Smooth muscle cell (in vitro differentiated cells): Measurements from ENCODE around the gene LRAT. TPM values are rescaled to one million over a fixed set of nuclear protein-coding genes. Genes with fewer than 3 reads are reported as not detected.
A peak's percentile ranks its signal among the peaks of the same experiment; 100 is the strongest.

Source experiments
- DNase-seq: peaks from one replicate; lab custom pipeline; 2025; ENCODE audit not compliant: unreplicated experiment; lab: John Stamatoyannopoulos, UW
- H2AFZ ChIP-seq: fragments of 200-600 bp; sonication (generic); 2 replicates; pipeline ENCODE4 v1.6.0; 2016; ENCODE audit warnings: antibody characterized with exemption, low read depth, mild to moderate bottlenecking
- H3F3A ChIP-seq: fragments of 200-600 bp; sonication (generic); 2 replicates; pipeline ENCODE4 v1.6.0; 2017; ENCODE audit warnings: antibody characterized with exemption, low read depth
- H3K27ac ChIP-seq: fragments of 200-600 bp; sonication (generic); 2 replicates; pipeline ENCODE4 v1.5.1; 2016; ENCODE audit warnings: low read depth, mild to moderate bottlenecking
- H3K27me3 ChIP-seq: fragments of 200-600 bp; sonication (generic); 2 replicates; pipeline ENCODE4 v1.6.1; 2016; ENCODE audit warnings: low read depth, mild to moderate bottlenecking
- H3K36me3 ChIP-seq: fragments of 200-600 bp; sonication (generic); 2 replicates; pipeline ENCODE4 v1.5.1; 2016; ENCODE audit warnings: low read depth
- H3K4me1 ChIP-seq: fragments of 200-600 bp; sonication (generic); 2 replicates; pipeline ENCODE4 v1.5.1; 2016; ENCODE audit warnings: low read depth
- H3K4me2 ChIP-seq: fragments of 200-600 bp; sonication (generic); 2 replicates; pipeline ENCODE4 v1.6.0; 2016; ENCODE audit warnings: mild to moderate bottlenecking
- H3K4me3 ChIP-seq: fragments of 200-600 bp; sonication (generic); 2 replicates; pipeline ENCODE4 v1.5.1; 2016; ENCODE audit warnings: mild to moderate bottlenecking
- H3K79me2 ChIP-seq: fragments of 200-600 bp; sonication (generic); 2 replicates; pipeline ENCODE4 v1.6.0; 2016; ENCODE audit warnings: low read depth, mild to moderate bottlenecking
- H3K9ac ChIP-seq: fragments of 200-600 bp; sonication (generic); 2 replicates; pipeline ENCODE4 v1.6.0; 2016; ENCODE audit warnings: low read depth
- H3K9me3 ChIP-seq: fragments of 200-600 bp; sonication (generic); replicated peaks from 2 replicates; pipeline ENCODE4 v1.5.1; 2016; ENCODE audit warnings: low read depth
- H4K20me1 ChIP-seq: fragments of 200-600 bp; sonication (generic); 2 replicates; pipeline ENCODE4 v1.6.0; 2016; ENCODE audit warnings: low read depth
- WGBS: methylation state at CpG from one replicate; pipeline ENCODE4 v1.1.7; 2016; ENCODE audit warnings: low lambda C conversion rate; 5-methylcytosine and 5-hydroxymethylcytosine counted together
- polyA plus RNA-seq: library from polyadenylated mRNA; unstranded; fragments of >200 nt; fragmentation: Nextera tagmentation; extraction: Ambion mirVana; gene quantifications from 2 replicates; pipeline ENCODE4 v1.2.1, GENCODE V29; 2016
- total RNA-seq: library from RNA; depleted of rRNA; stranded (reverse); fragments of >200 nt; gene quantifications from 2 replicates; pipeline ENCODE4 v1.2.3, GENCODE V29; 2014
- TF ChIP-seq, protein P1 (sequence below): fragments of 200-600 bp; sonication (generic); IDR thresholded peaks from 2 replicates; pipeline ENCODE4 v1.5.1; 2017; ENCODE audit warnings: borderline replicate concordance, mild to moderate bottlenecking, antibody characterized with exemption; ENCODE audit not compliant: insufficient read depth, poor library complexity, severe bottlenecking

LRAT gene
- total and polyA plus RNA-seq, 2 experiments from 2014 or later = 0.93 to 2.9 TPM

DNA sequence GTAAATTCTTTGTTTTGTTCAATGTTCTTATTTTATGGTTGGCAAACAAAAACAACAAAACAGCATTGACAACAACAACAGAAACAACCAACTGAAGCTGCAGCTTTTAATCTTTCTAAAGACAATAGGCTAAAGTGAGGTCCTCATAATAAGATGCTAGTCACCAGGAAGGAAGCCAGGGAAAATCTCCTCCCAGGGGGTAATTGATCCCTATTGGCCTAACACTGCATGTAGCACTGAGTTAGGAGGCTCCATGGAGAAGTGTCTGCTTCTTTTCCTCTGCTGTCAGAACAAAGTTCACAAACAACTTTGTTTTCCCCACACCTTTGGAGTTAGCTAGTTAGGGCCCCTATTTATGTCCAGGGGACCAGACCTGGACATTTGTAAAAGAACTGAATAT lies 4.7 kb upstream of the LRAT start:
- H4K20me1 ChIP-seq = no peaks in the 10 kb centered on the region
- H3K9me3 ChIP-seq = no peaks in the 10 kb centered on the region
- H3K4me2 ChIP-seq = no peak overlapping the region
- H3K36me3 ChIP-seq = no peaks in the 10 kb centered on the region
- no peak overlapping the region for H3K4me3 ChIP-seq
- DNase-seq = no peak
- no peak overlapping the region for H3K27ac ChIP-seq
- no peak overlapping the region for H2AFZ ChIP-seq
- peaks cover 56% of the 10 kb centered on the region for H3K27me3 ChIP-seq
- no peak overlapping the region for H3K9ac ChIP-seq
- H3K79me2 ChIP-seq = no peaks in the 10 kb centered on the region
- H3F3A ChIP-seq = no peaks in the 10 kb centered on the region
- TF ChIP-seq, protein P1, sequence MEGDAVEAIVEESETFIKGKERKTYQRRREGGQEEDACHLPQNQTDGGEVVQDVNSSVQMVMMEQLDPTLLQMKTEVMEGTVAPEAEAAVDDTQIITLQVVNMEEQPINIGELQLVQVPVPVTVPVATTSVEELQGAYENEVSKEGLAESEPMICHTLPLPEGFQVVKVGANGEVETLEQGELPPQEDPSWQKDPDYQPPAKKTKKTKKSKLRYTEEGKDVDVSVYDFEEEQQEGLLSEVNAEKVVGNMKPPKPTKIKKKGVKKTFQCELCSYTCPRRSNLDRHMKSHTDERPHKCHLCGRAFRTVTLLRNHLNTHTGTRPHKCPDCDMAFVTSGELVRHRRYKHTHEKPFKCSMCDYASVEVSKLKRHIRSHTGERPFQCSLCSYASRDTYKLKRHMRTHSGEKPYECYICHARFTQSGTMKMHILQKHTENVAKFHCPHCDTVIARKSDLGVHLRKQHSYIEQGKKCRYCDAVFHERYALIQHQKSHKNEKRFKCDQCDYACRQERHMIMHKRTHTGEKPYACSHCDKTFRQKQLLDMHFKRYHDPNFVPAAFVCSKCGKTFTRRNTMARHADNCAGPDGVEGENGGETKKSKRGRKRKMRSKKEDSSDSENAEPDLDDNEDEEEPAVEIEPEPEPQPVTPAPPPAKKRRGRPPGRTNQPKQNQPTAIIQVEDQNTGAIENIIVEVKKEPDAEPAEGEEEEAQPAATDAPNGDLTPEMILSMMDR = no peak
- H3K4me1 ChIP-seq = peaks cover 27% of the 10 kb centered on the region

DNA sequence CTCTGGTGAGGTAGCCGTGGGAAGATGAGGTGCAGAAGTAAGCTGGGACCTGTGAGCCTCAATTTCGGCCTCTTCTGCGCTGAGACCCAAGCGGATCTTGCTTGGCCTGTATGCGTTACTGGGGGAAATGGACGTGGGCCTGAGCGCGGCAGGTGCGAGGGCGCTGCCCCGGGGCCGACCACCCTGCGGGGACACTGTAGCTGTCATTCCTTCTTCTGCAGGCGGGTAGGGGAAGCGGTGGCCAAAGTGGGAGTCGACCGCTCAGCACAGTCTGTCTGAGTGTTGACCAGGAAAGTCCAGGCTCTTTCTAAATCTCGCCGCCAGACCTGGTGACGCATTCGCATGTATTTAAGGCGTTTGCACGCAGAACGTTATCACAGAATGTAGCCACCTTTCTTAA lies 3.3 kb upstream of the LRAT start:
- no peak overlapping the region for H3K9ac ChIP-seq
- no peak overlapping the region for H3K4me2 ChIP-seq
- H3K4me1 ChIP-seq = peaks cover 32% of the 10 kb centered on the region
- DNase-seq = no peak
- H4K20me1 ChIP-seq = no peaks in the 10 kb centered on the region
- 22% methylated on average over 24 of the region's 24 CpGs for WGBS
- no peaks in the 10 kb centered on the region for H3K36me3 ChIP-seq
- H3K79me2 ChIP-seq = no peaks in the 10 kb centered on the region
- H3K27me3 ChIP-seq = peaks cover 70% of the 10 kb centered on the region
- H3F3A ChIP-seq = no peaks in the 10 kb centered on the region
- H3K4me3 ChIP-seq = no peak overlapping the region
- H3K27ac ChIP-seq = no peak overlapping the region
- TF ChIP-seq, protein P1 = no peak
- no peak overlapping the region for H2AFZ ChIP-seq
- no peaks in the 10 kb centered on the region for H3K9me3 ChIP-seq

DNA sequence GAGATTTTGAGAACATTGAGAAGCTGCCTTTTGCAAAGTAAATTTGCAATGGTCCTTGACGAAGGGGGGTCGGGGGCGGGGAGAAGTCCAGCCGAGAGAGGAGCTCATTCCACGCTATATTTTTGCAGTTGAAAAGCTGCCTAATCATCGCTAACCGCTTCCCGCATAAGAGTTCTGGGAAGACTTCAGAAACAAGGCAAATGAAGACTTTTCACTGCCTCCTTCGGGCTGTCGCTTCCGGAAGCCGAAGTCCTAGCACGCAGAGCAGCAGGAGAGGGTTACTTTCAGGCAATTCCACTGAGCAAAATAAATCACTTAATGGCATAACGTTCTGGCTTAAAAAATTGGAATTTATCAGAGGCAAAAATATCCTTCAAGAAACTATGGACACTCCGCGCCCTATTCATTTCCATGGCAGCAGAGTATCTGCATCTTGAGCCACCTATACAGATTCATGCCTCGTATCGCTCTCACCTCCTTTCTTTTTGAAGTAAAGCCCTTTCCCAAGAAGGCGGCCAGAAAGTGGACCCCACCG lies 2.6 kb upstream of the LRAT start:
- H3F3A ChIP-seq = no peaks in the 10 kb centered on the region
- H4K20me1 ChIP-seq = no peaks in the 10 kb centered on the region
- H3K27ac ChIP-seq = no peak overlapping the region
- H3K36me3 ChIP-seq = no peaks in the 10 kb centered on the region
- H3K9ac ChIP-seq = no peak overlapping the region
- peaks cover 77% of the 10 kb centered on the region for H3K27me3 ChIP-seq
- TF ChIP-seq, protein P1 = no peak
- H3K9me3 ChIP-seq = no peaks in the 10 kb centered on the region
- peaks cover 32% of the 10 kb centered on the region for H3K4me1 ChIP-seq
- H3K4me3 ChIP-seq = peak overlapping the region; percentile 30
- H3K79me2 ChIP-seq = no peaks in the 10 kb centered on the region
- no peak for DNase-seq
- WGBS = 6% methylated on average over 20 of the region's 20 CpGs
- peak overlapping the region; percentile 86 for H3K4me2 ChIP-seq
- H2AFZ ChIP-seq = no peak overlapping the region
